GM13977 (cell line): Measurements from ENCODE around the gene LNPEP.

Source experiments
- DNase-seq: peaks from one replicate; pipeline ENCODE4 v3.0.0; 2012; ENCODE audit warnings: low spot score
- CTCF ChIP-seq: IDR thresholded peaks from 2 replicates; pipeline ENCODE4 v1.5.1; 2012; ENCODE audit warnings: mild to moderate bottlenecking, control low read depth; ENCODE audit not compliant: insufficient read depth; ENCODE audit errors: extremely low read depth, missing control alignments
- in situ Hi-C: fragments of 300-500 bp; cut with MboI; formaldehyde crosslinking; loops from one replicate; pipeline ENCODE4 v1.12.0; 2022; ENCODE audit warnings: low sequenced_read_pairs, low pct_unique_long_range_greater_than_20kb, mixed read lengths, inconsistent platforms; ENCODE audit not compliant: unreplicated experiment

LNPEP gene

GRCh38 chr5:96966801-96967200, 30.9 kb downstream of the LNPEP start:
- no peak for TF ChIP-seq CTCF

GRCh38 chr5:96967400-96967799, 31.5 kb downstream of the LNPEP start:
- no peak for TF ChIP-seq CTCF
- DNase-seq, result no peak
- in situ Hi-C loops, result no loop called here

More at GRCh38 chr5:96966801-96967200, 30.9 kb downstream of the LNPEP start:
- in situ Hi-C loops, result no loop called here
- DNase-seq, result no peak

DNA sequence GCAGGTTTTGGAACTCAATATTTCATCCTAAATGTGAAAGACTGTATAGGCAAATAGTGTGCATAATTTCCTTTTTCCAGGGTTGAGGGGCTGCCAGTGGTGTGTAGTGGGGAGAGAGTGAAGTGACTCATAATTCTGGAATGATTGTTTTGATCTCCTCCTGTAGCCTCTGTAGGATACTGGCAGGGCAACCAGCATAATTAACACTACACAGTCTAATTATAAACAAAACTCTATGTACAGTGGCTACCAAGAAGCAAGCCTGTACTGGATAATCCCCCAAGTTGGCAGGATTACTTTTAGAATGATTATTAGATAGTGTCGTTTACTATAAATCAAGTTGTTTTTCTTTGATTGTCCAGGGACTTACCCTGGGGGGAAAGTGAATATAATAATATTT, 32.2 kb downstream of the LNPEP start:
- in situ Hi-C loops, result no loop called here
- no peak for TF ChIP-seq CTCF
- DNase-seq, result no peak

DNA sequence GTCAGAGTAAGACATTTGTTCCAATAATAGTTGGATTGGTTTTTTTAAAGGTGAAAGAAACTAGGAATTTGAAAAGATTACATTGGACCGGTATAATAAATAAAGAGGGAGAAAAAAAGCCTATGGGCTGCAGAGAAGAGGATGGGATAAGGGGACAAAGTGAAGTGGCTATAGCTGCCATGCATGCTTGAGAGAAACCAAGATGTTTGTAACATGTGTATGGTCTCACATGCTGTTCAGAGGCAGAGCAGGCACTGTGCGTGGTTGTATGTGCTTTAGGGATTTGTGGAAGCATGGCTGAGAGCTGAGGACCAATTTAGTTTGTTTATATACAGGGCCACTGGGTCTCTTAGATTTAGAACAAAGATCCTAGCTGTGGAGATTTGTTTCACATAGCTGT, 32.7 kb downstream of the LNPEP start:
- no peak for TF ChIP-seq CTCF
- in situ Hi-C loops, result no loop called here

GRCh38 chr5:96969366-96969765, 33.5 kb downstream of the LNPEP start:
- in situ Hi-C loops, result no loop called here
- no peak for DNase-seq
- no peak for TF ChIP-seq CTCF

More for the DNA sequence above, 32.7 kb downstream of the LNPEP start:
- DNase-seq, result no peak

- no peak for TF ChIP-seq CTCF
- in situ Hi-C loops, result no loop called here
- no peak for DNase-seq
Observed at GRCh38 chr5:96972599-96973334, 36.9 kb downstream of the LNPEP start.
